Keratinocyte (primary cell): ENCODE measurements around the gene FBXW10B. TPM values are rescaled to one million over a fixed set of nuclear protein-coding genes. Genes with fewer than 3 reads are reported as not detected.
A peak's percentile ranks its signal among the peaks of the same experiment; 100 is the strongest.
"Not testable (repeated sequence)": the region's sequence is repeated elsewhere in the genome, so short reads cannot be mapped to it uniquely, and the experiment has no call there.

Source experiments
- DNase-seq: peaks from one replicate; pipeline ENCODE4 v3.0.0-alpha.2; 2011; ENCODE audit warnings: low read depth, missing footprints, low spot score
- FAIRE-seq: peaks from 2 replicates; lab custom pipeline; 2011; peaks lifted over from hg19 to GRCh38; lab: Jason Lieb, UNC
- H2AFZ ChIP-seq: 2 replicates; pipeline ENCODE4 v1.6.0; 2012; ENCODE audit warnings: low read length, control low read depth, inconsistent platforms; ENCODE audit not compliant: control insufficient read depth
- H3K27ac ChIP-seq: 2 replicates; pipeline ENCODE4 v1.5.1; 2011; ENCODE audit warnings: low read length; ENCODE audit not compliant: control insufficient read depth, insufficient read depth
- H3K27me3 ChIP-seq: 3 replicates; pipeline ENCODE4 v1.6.0; 2011; ENCODE audit warnings: low read length; ENCODE audit not compliant: control insufficient read depth, insufficient read depth; ENCODE audit errors: extremely low read depth
- H3K36me3 ChIP-seq, 2 experiments: 2 replicates in 1 of 2; 3 replicates in 1 of 2; pipeline ENCODE4 v1.5.1; 2011; ENCODE audit warnings: low read length in 2 of 2, mild to moderate bottlenecking in 1 of 2; ENCODE audit not compliant: control insufficient read depth in 2 of 2, insufficient read depth in 2 of 2; ENCODE audit errors: extremely low read depth in 1 of 2
- H3K4me1 ChIP-seq: 3 replicates; pipeline ENCODE4 v1.5.1; 2011; ENCODE audit warnings: low read length; ENCODE audit not compliant: control insufficient read depth, insufficient read depth; ENCODE audit errors: extremely low read depth
- H3K4me2 ChIP-seq: 3 replicates; pipeline ENCODE4 v1.6.0; 2011; ENCODE audit warnings: low read depth, low read length; ENCODE audit not compliant: control insufficient read depth, insufficient read depth; ENCODE audit errors: extremely low read depth
- H3K4me3 ChIP-seq, 3 experiments: fragments of 200-600 bp in 1 of 3; sonication (generic) in 1 of 3; 2 replicates in 2 of 3; 3 replicates in 1 of 3; pipeline ENCODE4 v1.5.1; 2011 to 2016; ENCODE audit warnings: low read length in 3 of 3, mild to moderate bottlenecking in 3 of 3, control low read depth in 2 of 3, inconsistent platforms in 1 of 3, low read depth in 1 of 3, mixed read lengths in 1 of 3, mixed run types in 1 of 3, moderate library complexity in 1 of 3; ENCODE audit not compliant: control insufficient read depth in 2 of 3, insufficient read depth in 2 of 3; ENCODE audit errors: extremely low read depth in 1 of 3
- H3K79me2 ChIP-seq: 2 replicates; pipeline ENCODE4 v1.6.0; 2012; ENCODE audit warnings: low read length; ENCODE audit not compliant: control insufficient read depth, insufficient read depth
- H3K9ac ChIP-seq: 3 replicates; pipeline ENCODE4 v1.6.0; 2011; ENCODE audit warnings: low read length; ENCODE audit not compliant: control insufficient read depth, insufficient read depth; ENCODE audit errors: extremely low read depth
- H3K9me1 ChIP-seq: 3 replicates; pipeline ENCODE4 v1.6.0; 2011; ENCODE audit warnings: low read length; ENCODE audit not compliant: control insufficient read depth, insufficient read depth; ENCODE audit errors: extremely low read depth
- H3K9me3 ChIP-seq: 2 replicates; pipeline ENCODE4 v1.5.1; 2012; ENCODE audit warnings: low read depth, low read length; ENCODE audit not compliant: control insufficient read depth
- H4K20me1 ChIP-seq: 3 replicates; pipeline ENCODE4 v1.6.0; 2011; ENCODE audit warnings: low read length; ENCODE audit not compliant: control insufficient read depth, insufficient read depth; ENCODE audit errors: extremely low read depth
- CTCF ChIP-seq, 3 experiments: IDR thresholded peaks in 1 of 3; conservative IDR thresholded peaks in 1 of 3; optimal IDR thresholded peaks in 1 of 3; 2 replicates in 2 of 3; 3 replicates in 1 of 3; pipeline versions ENCODE3 to v1.5.1; 2011; ENCODE audit warnings: low read length in 3 of 3, mild to moderate bottlenecking in 3 of 3, moderate library complexity in 2 of 3, control low read depth in 1 of 3, inconsistent platforms in 1 of 3; ENCODE audit not compliant: insufficient read depth in 2 of 3; ENCODE audit errors: extremely low read depth in 1 of 3
- dilution Hi-C: fragments of 300-500 bp; cut with MboI; formaldehyde crosslinking; loops from one replicate; pipeline ENCODE4 v1.7.0; 2020; ENCODE audit warnings: low sequenced_read_pairs; ENCODE audit not compliant: extremely low pct_ligation_motif_present
- polyA plus RNA-seq, 5 experiments: library from polyadenylated mRNA; depleted of rRNA in 3 of 5; stranded (reverse) in 3 of 5; stranded (forward) in 1 of 5; unstranded in 1 of 5; fragments of >200 nt; gene quantifications; 1 replicate in 1 of 5; 2 replicates in 3 of 5; 3 replicates in 1 of 5; pipeline versions ENCODE4 v1.2.1 to v1.2.3, GENCODE V29; 2011 to 2012; ENCODE audit warnings: missing spikeins in 2 of 5, low read depth in 1 of 5, low replicate concordance in 1 of 5

The FBXW10B gene
- polyA plus RNA-seq, 1 donor (not counting 4 experiments of a cell fraction or from before 2014, with no cell fraction given) = 4.4 TPM

GRCh38 chr17:15648386-15648785 is 28.9 kb upstream of the FBXW10B start:
- Histone ChIP-seq H2AFZ (no peak overlapping the region), H3K9me3 (no peaks in the 10 kb centered on the region), H3K4me3 (peak overlapping the region; percentile 82 to 87 (median 87)), H3K9me1 (no peaks in the 10 kb centered on the region), H3K27ac (peak overlapping the region; percentile 21), H3K79me2 (peaks cover 45% of the 10 kb centered on the region), H3K4me1 (peaks cover 38% of the 10 kb centered on the region), H3K9ac (peak overlapping the region; percentile 28), H3K4me2 (peak overlapping the region; percentile 94), H3K27me3 (no peaks in the 10 kb centered on the region), H4K20me1 (no peaks in the 10 kb centered on the region), H3K36me3 (peaks cover 2 to 7% of the 10 kb centered on the region in 2 experiments)
- no peak for TF ChIP-seq CTCF (optimal IDR thresholded peaks at IDR 0.05 in 1 of 3, IDR thresholded peaks at IDR 0.05 in 1 of 3, conservative IDR thresholded peaks at IDR 0.05 in 1 of 3; ENCODE audit: extremely low read depth in 1 of 3, insufficient read depth in 2 of 3, low read length in 3 of 3)
- no peak for DNase-seq
- dilution Hi-C loops = no loop called here
- no peak for FAIRE-seq

GRCh38 chr17:15645942-15646312 is 26.4 kb upstream of the FBXW10B start:
- H3K4me1 ChIP-seq = peaks cover 38% of the 10 kb centered on the region
- H3K27ac ChIP-seq = peak overlapping the region; percentile 96
- peak overlapping the region; percentile 84 for H3K4me2 ChIP-seq
- H3K27me3 ChIP-seq, H3K36me3 ChIP-seq, H4K20me1 ChIP-seq, H3K9me1 ChIP-seq, H3K9me3 ChIP-seq, H2AFZ ChIP-seq, dilution Hi-C loops: not testable (repeated sequence)
- peak overlapping the region; percentile 86 for H3K9ac ChIP-seq
- peaks cover 39% of the 10 kb centered on the region for H3K79me2 ChIP-seq
- DNase-seq = peak; percentile 60
- FAIRE-seq = peak; percentile 92
- peak overlapping the region; percentile 10 to 49 (median 12) for H3K4me3 ChIP-seq

GRCh38 chr17:15645099-15645941 is 25.8 kb upstream of the FBXW10B start:
- H3K27me3 ChIP-seq, dilution Hi-C loops, H2AFZ ChIP-seq, DNase-seq, H3K9me3 ChIP-seq, H3K9me1 ChIP-seq, H4K20me1 ChIP-seq: not testable (repeated sequence)
- peak overlapping the region; percentile 96 for H3K27ac ChIP-seq
- H3K4me1 ChIP-seq = peaks cover 38% of the 10 kb centered on the region
- peaks cover 2 to 11% of the 10 kb centered on the region in 2 experiments for H3K36me3 ChIP-seq
- FAIRE-seq = peak; percentile 5
- peak overlapping the region; percentile 10 to 49 (median 12) for H3K4me3 ChIP-seq
- H3K79me2 ChIP-seq = peaks cover 33% of the 10 kb centered on the region
- H3K9ac ChIP-seq = peak overlapping the region; percentile 86
- peak overlapping the region; percentile 84 for H3K4me2 ChIP-seq

GRCh38 chr17:15642505-15643251 is 23.2 kb upstream of the FBXW10B start:
- Histone ChIP-seq H3K4me1 (peaks cover 20% of the 10 kb centered on the region), H3K79me2 (peaks cover 10% of the 10 kb centered on the region), H3K27ac (peak overlapping the region; percentile 31)
- H3K27me3 ChIP-seq, DNase-seq, H3K9me3 ChIP-seq, H4K20me1 ChIP-seq, H3K36me3 ChIP-seq, dilution Hi-C loops, H3K4me3 ChIP-seq, H3K4me2 ChIP-seq, H3K9me1 ChIP-seq, H3K9ac ChIP-seq, H2AFZ ChIP-seq: not testable (repeated sequence)
- FAIRE-seq = peak; percentile 98
